ENCODE results near the gene KCNH8.

DNA sequence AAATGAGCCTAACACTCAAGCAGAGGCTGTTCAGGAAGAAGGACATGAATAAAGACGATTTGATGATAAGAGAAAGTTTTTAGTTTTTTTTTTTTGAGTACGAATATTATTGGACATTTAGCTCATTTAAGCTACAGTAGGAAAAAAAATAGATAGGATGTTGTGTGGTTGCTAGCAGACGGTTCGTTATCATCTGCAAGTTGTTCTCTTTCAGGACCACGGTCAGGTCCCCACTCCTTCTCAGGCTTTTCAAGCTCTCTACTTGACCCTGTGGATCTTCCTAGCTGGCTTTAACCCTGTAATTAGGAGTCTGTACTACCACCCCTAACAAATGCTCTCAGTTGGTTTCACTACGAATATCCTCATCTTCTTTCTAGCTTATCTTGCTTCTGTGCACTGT lies 1.1 kb downstream of the KCNH8 start:
- TF ChIP-seq HDGF (IDR thresholded peaks at IDR 0.05; ENCODE audit: borderline replicate concordance) (no peak), FOXM1 (IDR thresholded peaks at IDR 0.05; ENCODE audit: borderline replicate concordance) (no peak), SUZ12 (IDR thresholded peaks at IDR 0.05) (no peak), LEF1 (IDR thresholded peaks at IDR 0.05; ENCODE audit: borderline replicate concordance) (no peak), SP1 (IDR thresholded peaks at IDR 0.05) (no peak), FOXK2 (IDR thresholded peaks at IDR 0.05) (no peak), BHLHE40 (IDR thresholded peaks at IDR 0.05; ENCODE audit: borderline replicate concordance) (no peak)
- TF ChIP-seq, protein P1, sequence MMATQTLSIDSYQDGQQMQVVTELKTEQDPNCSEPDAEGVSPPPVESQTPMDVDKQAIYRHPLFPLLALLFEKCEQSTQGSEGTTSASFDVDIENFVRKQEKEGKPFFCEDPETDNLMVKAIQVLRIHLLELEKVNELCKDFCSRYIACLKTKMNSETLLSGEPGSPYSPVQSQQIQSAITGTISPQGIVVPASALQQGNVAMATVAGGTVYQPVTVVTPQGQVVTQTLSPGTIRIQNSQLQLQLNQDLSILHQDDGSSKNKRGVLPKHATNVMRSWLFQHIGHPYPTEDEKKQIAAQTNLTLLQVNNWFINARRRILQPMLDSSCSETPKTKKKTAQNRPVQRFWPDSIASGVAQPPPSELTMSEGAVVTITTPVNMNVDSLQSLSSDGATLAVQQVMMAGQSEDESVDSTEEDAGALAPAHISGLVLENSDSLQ (IDR thresholded peaks at IDR 0.05) = no peak
